Activated CD4-positive, alpha-beta T cell treated with anti-CD3 and anti-CD28 coated beads for 36 hours (primary cell): ENCODE results near the gene OR56A5. TPM values are rescaled to one million over a fixed set of nuclear protein-coding genes. Genes with fewer than 3 reads are reported as not detected.
"Not testable (repeated sequence)": the region's sequence is repeated elsewhere in the genome, so short reads cannot be mapped to it uniquely, and the experiment has no call there.

Source experiments
- ATAC-seq: fragments of 200-7000 bp; cut with Tn5 transposase; one replicate; pipeline ENCODE4 v1.10.0; 2021; ENCODE audit warnings: mild to moderate bottlenecking, moderate library complexity
- CTCF ChIA-PET: fragments of 350-600 bp; sonication (Branson Sonifier 250); formaldehyde crosslinking; loops from one replicate; lab custom pipeline; 2021; ENCODE audit warnings: antibody characterized with exemption; lab: Charles Lee
- POLR2A ChIA-PET: fragments of 350-600 bp; sonication (Branson Sonifier 250); formaldehyde crosslinking; loops from one replicate; lab custom pipeline; 2021; ENCODE audit warnings: antibody characterized with exemption, inconsistent platforms; lab: Charles Lee
- DNase-seq: peaks from one replicate; pipeline ENCODE4 v3.0.0-alpha.2; 2020
- H3K27ac Mint-ChIP-seq: one replicate; pipeline ENCODE4 v1.8.0; 2021; ENCODE audit warnings: mixed read lengths
- H3K27me3 Mint-ChIP-seq: one replicate; pipeline ENCODE4 v1.8.0; 2021; ENCODE audit warnings: mixed read lengths
- H3K36me3 Mint-ChIP-seq: one replicate; pipeline ENCODE4 v1.8.0; 2021; ENCODE audit warnings: low read depth, mixed read lengths
- H3K4me1 Mint-ChIP-seq: one replicate; pipeline ENCODE4 v1.8.0; 2021; ENCODE audit warnings: mixed read lengths
- H3K4me3 Mint-ChIP-seq: one replicate; pipeline ENCODE4 v1.8.0; 2021; ENCODE audit warnings: mild to moderate bottlenecking, moderate library complexity, mixed read lengths
- H3K9me3 Mint-ChIP-seq: one replicate; pipeline ENCODE4 v1.8.0; 2021; ENCODE audit warnings: low read depth, mixed read lengths
- intact Hi-C, 2 experiments: fragments of 100-400 bp; cut with DNase I in 1 of 2; cut with micrococcal nuclease in 1 of 2; formaldehyde crosslinking; loops; one replicate each; pipeline versions ENCODE4 v1.14.2 to v1.15.1; 2022 to 2024; cut with DNase I, micrococcal nuclease
- total RNA-seq, 2 experiments: library from RNA; stranded (reverse); gene quantifications; one replicate each; pipeline ENCODE4 v1.2.3, GENCODE V29; 2021

Gene OR56A5
- total RNA-seq, 2 experiments from 2014 or later: not detected

DNA sequence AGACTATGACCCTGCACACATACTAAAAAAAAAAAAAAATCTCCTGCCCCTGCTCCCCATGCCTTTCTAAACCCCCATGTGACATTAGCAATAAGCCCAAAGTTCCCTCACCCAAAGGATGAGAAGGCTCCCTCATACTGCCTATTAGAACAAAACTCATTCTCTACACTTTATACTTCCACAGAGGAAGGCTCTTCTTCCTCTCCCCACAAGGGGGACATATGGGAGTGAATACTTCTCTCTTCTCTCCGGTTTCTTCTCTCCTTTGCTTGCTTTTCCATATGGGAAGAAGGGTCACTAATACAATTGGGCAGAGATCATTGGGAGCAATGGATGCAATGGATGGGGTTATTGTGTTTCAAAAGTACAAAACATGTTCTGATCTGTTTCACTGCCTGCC, 15.1 kb upstream of the OR56A5 start:
- Mint-ChIP-seq H3K4me3 (no peak overlapping the region), H3K9me3 (no peaks in the 10 kb centered on the region), H3K36me3 (no peaks in the 10 kb centered on the region), H3K4me1 (no peaks in the 10 kb centered on the region), H3K27me3 (peaks cover 15% of the 10 kb centered on the region), H3K27ac (no peak overlapping the region)
- DNase-seq (no peak), ATAC-seq (no peak)
- intact Hi-C loops: no loop called here
- POLR2A ChIA-PET: no interaction called here
- CTCF ChIA-PET: no interaction called here

DNA sequence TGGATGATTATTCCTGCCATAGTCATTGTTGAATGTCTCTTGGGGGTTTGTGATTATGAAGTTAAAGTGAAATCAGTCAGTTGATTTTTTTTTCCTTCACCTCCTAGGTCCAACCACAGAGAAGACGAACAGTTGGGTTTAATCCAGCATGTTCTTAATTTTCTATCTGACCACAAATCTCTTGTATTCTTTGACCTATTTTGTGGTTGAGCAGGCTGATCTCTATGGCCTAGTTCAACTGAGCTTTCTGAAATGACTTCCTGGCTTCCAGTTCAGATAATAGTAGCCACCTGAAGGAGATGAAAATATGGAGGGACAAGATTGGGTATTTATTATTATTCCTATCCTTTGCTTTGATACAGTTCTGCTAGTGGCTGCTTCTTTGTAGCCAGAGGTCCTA, 5.2 kb upstream of the OR56A5 start:
- Mint-ChIP-seq H3K4me3 (no peak overlapping the region), H3K27ac (no peak overlapping the region), H3K4me1 (no peaks in the 10 kb centered on the region), H3K9me3 (peaks cover 2% of the 10 kb centered on the region), H3K36me3 (no peaks in the 10 kb centered on the region), H3K27me3 (peaks cover 6% of the 10 kb centered on the region)
- DNase-seq: no peak
- POLR2A ChIA-PET: no interaction called here
- CTCF ChIA-PET: no interaction called here
- intact Hi-C loops: no loop called here
- ATAC-seq: no peak

DNA sequence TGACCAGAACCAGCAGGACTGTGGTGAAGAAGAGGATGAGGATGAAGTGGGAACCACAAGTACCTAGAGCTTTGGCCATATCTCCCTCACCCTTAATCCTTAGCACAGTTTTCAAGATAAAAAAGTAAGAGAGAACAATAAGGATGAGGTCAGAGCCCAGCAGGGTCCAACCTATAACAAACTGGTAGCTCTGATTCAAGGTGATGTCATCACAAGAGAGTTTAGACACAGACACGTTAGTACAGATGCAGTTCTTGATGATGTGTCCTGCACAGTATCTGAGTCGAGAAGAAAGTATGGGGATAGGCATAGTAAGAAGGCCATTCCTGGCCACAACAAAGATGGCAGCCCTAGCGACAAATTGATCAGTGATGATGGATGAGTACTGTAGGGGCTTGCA, 586 bp downstream of the OR56A5 start:
- Mint-ChIP-seq H3K36me3 (peaks cover 2% of the 10 kb centered on the region), H3K27ac (no peak overlapping the region), H3K27me3 (peaks cover 21% of the 10 kb centered on the region), H3K4me3 (no peak overlapping the region), H3K9me3 (peaks cover 14% of the 10 kb centered on the region), H3K4me1 (no peaks in the 10 kb centered on the region)
- CTCF ChIA-PET: no interaction called here
- ATAC-seq (no peak), DNase-seq (no peak)
- POLR2A ChIA-PET: no interaction called here
- intact Hi-C loops: no loop called here

DNA sequence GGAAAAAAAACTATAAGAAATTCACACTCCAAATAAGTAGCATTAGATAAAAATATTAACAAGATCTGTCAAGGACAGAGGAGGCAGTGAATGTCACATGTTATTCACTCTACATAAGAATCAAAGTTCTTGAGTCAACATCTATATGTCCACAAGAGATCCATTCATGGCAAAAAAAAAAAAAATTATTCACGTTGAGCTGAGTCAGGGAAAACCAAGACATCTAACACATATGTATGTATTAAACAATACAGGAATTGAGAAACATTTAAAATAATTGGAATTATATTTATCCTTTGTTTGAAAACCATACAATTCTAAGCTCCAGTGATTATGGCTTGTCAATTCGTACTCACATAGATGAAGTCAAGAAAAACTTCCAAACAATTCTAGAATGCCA, 1.3 kb downstream of the OR56A5 start:
- ChIA-PET CTCF (no interaction called here), POLR2A (no interaction called here)
- no peak overlapping the region for H3K4me3 Mint-ChIP-seq
- H3K36me3 Mint-ChIP-seq: peaks cover 2% of the 10 kb centered on the region
- no peak for ATAC-seq
- DNase-seq: no peak
- intact Hi-C loops: no loop called here
- H3K9me3 Mint-ChIP-seq: peaks cover 14% of the 10 kb centered on the region
- H3K27ac Mint-ChIP-seq: no peak overlapping the region
- H3K27me3 Mint-ChIP-seq: peaks cover 21% of the 10 kb centered on the region
- no peaks in the 10 kb centered on the region for H3K4me1 Mint-ChIP-seq

DNA sequence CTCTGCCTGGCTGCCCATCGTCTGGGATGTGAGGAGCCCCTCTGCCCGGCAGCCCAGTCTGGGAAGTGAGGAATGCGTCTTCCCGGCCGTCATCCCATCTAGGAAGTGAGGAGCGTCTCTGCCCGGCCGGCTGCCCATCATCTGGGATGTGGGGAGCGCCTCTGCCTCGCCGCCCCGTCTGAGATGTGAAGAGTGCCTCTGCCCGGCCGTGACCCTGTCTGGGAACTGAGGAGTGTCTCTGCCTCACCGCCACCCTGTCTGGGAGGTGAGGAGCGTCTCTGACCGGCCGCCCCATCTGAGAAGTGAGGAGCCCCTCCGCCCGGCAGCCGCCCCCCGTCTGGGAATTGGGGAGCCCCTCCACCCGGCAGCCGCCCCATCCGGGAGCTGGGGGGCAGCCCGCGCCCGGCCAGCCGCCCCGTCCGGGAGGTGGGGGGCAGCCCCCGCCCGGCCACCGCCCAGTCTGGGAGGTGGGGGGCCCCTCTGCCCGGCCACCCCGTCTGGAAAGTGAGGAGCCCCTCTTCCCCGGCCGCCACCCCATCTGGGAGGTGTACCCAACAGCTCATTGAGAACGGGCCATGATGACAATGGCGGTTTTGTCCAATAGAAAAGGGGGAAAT, 7.5 kb downstream of the OR56A5 start:
- DNase-seq, H3K4me1 Mint-ChIP-seq, H3K4me3 Mint-ChIP-seq, H3K27ac Mint-ChIP-seq, intact Hi-C loops, ATAC-seq, POLR2A ChIA-PET, H3K36me3 Mint-ChIP-seq, H3K27me3 Mint-ChIP-seq: not testable (repeated sequence)
- H3K9me3 Mint-ChIP-seq: peaks cover 16% of the 10 kb centered on the region
- CTCF ChIA-PET: interaction anchor here (0.6 kb wide), 1 partner anchor 337 kb away, joined by 3 read pairs; no protein-coding TSS in a partner anchor

DNA sequence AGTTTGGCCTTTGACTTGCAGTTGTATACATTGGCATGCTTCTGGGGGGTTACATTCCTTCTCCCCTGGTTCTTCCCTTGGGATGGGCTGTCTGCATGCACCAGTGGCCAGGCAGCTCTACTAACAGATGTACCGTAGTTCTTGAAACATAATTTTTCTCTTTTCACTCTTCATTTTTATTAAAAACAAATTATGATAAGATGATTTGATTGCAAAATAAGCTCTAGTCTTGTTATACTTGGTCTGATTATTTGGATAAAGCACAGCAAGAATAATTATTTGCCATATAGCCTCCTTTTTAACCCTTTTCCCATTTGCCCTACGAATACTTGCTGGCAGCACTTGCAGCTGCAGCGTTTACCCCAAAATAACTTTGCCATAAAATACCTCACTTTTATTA, 12.7 kb downstream of the OR56A5 start:
- Mint-ChIP-seq H3K27ac (no peak overlapping the region), H3K9me3 (peaks cover 3% of the 10 kb centered on the region), H3K27me3 (no peaks in the 10 kb centered on the region), H3K36me3 (no peaks in the 10 kb centered on the region), H3K4me3 (no peak overlapping the region), H3K4me1 (no peaks in the 10 kb centered on the region)
- intact Hi-C loops: no loop called here
- POLR2A ChIA-PET: no interaction called here
- DNase-seq (no peak), ATAC-seq (no peak)
- CTCF ChIA-PET: interaction anchor here (0.6 to 0.7 kb wide), 2 partner anchors 337 to 735 kb away, joined by 3 read pairs; no protein-coding TSS in a partner anchor

DNA sequence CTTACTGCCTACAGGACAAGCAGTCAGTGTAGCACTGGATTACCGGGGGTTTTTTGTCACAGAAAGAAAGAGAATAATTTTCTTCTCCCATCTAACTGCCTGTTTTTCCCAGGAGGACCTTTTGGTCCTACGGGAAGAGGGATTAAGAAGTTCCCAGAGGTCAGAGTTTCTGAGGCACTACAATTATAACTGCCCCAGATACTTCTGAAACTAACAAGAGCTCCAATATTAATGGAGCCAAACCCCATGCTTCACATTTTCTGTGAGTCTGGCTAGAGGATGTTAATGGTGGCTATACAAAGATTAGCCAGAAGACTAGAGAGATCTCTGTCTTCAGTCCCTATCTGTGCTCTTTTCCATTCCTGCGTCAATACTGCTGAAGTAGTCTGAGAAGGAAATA, 26.3 kb downstream of the OR56A5 start, which contains the start of gene OR56A3:
OR56A3 (plus strand) TSS at position 301 of the 400 bp plus-strand sequence. CDS start 5,096 bp downstream, outside the sequence.
- peaks cover 11% of the 10 kb centered on the region for H3K27me3 Mint-ChIP-seq
- no peaks in the 10 kb centered on the region for H3K4me1 Mint-ChIP-seq
- intact Hi-C loops: no loop called here
- H3K9me3 Mint-ChIP-seq: no peaks in the 10 kb centered on the region
- H3K4me3 Mint-ChIP-seq: no peak within 1 kb of the TSS
- H3K36me3 Mint-ChIP-seq: no peaks in the 10 kb centered on the region
- ChIA-PET CTCF (interaction anchor here (1.1 kb wide), 1 partner anchor 32 kb away, joined by 3 read pairs; no protein-coding TSS in a partner anchor), POLR2A (no interaction called here)
- no peak within 1 kb of the TSS for H3K27ac Mint-ChIP-seq
- DNase-seq (no peak), ATAC-seq (no peak)

DNA sequence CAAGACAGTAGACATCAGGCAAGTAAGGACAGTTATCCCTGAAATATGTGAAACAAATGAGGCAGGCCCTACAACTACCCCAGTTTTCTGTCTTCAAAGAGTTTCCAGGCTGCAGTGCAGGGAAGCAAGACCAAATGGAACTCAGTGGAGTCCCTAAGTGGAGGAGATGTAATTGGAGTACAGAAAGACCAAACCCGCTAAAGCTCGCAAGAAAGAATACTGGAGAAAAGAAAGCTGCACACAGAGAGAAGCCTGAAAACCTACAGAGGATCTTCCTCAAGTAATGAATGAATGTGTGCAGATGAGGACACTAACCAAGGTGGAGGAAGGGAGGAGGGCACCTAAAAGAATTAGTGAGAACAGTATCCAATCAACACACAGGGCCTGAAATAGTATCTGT, 27.5 kb downstream of the OR56A5 start:
- DNase-seq (no peak), ATAC-seq (no peak)
- Mint-ChIP-seq H3K36me3 (no peaks in the 10 kb centered on the region), H3K4me3 (no peak overlapping the region), H3K9me3 (no peaks in the 10 kb centered on the region), H3K27me3 (peaks cover 9% of the 10 kb centered on the region), H3K27ac (no peak overlapping the region), H3K4me1 (no peaks in the 10 kb centered on the region)
- intact Hi-C loops: no loop called here
- ChIA-PET CTCF (no interaction called here), POLR2A (no interaction called here)

DNA sequence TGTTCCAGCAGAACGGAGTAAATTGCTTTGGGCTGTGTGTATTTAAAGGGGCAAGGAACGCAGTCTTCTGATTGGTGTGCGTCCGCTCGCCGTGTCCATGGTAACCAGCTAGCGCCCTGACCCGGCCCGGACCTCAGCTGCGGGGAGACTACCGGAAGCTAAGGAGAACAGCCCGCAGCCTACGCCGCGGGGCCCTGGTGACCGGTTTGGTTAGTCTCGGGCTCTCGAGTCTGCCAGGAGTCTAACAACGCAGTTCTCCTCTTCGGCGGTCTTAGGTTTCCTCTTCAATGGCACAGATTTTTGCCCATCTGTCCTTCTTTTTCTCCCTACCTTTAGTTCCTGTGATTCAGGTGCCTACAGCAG, 29.7 kb downstream of the OR56A5 start:
- ATAC-seq (no peak), DNase-seq (no peak)
- ChIA-PET POLR2A (no interaction called here), CTCF (no interaction called here)
- Mint-ChIP-seq H3K27me3 (peaks cover 6% of the 10 kb centered on the region), H3K27ac (no peak overlapping the region), H3K36me3 (no peaks in the 10 kb centered on the region), H3K4me1 (no peaks in the 10 kb centered on the region), H3K9me3 (no peaks in the 10 kb centered on the region), H3K4me3 (no peak overlapping the region)
- intact Hi-C loops: no loop called here

DNA sequence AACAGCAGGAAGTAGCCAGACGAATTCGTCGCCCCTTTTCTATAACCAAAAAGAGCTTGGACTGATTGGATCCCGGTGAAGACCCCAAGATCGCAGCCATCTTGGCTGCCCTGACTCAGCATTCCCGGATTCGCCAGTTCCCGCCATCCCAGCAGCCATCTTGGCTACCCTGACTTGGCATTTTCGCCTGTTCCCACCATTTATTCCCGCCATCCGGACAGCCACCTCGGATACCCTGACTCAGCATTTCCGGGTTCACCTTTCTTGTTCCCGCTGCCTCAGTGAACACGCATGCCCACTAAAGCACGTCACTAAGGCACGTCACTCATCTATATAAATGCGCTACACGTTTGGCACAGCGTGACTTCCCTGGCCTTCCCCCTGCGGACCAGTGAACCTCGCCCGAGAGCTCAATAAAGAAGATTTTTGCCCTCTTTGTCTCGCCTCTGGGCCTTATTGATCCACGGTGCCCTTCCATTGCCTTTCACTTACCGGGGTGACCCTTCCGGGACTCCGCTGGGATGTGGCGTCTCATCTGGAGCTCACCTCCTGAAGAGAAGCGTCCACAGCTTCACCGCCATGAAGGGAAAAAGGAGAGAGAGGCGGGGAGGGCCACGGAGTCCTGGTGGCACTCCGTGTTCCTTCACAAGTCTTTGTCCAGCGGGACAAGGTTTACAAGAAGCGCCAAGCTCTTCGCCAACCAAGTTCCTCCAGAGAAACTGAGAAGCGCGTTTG, 30.3 kb downstream of the OR56A5 start:
- H3K27me3 Mint-ChIP-seq: peaks cover 5% of the 10 kb centered on the region
- no peak overlapping the region for H3K4me3 Mint-ChIP-seq
- CTCF ChIA-PET: no interaction called here
- POLR2A ChIA-PET: no interaction called here
- DNase-seq (no peak), ATAC-seq (no peak)
- H3K27ac Mint-ChIP-seq: no peak overlapping the region
- no peaks in the 10 kb centered on the region for H3K4me1 Mint-ChIP-seq
- no peaks in the 10 kb centered on the region for H3K9me3 Mint-ChIP-seq
- intact Hi-C loops: no loop called here
- H3K36me3 Mint-ChIP-seq: no peaks in the 10 kb centered on the region

DNA sequence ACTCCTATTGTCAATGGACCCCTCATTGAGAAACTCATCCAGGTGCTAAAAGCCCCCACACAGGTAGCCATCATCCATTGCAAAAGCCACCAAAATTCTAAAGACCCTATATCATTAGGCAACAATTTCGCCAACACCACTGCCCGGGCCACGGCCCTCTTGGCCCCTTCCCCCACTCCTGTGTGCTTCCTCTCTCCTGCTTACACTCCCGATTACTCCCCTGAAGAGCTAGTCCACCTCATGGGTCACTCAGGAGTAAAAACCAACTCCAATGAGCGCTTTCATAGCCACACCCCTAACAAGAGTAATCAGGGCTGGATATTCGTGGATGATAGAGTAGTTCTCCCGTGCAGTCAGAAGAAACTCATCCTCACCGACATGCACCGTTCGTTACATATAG, 35.2 kb downstream of the OR56A5 start:
- intact Hi-C loops: no loop called here
- ATAC-seq: no peak
- ChIA-PET CTCF (no interaction called here), POLR2A (no interaction called here)
- peaks cover 6% of the 10 kb centered on the region for H3K9me3 Mint-ChIP-seq
- no peaks in the 10 kb centered on the region for H3K36me3 Mint-ChIP-seq
- H3K27me3 Mint-ChIP-seq: peaks cover 4% of the 10 kb centered on the region
- H3K4me3 Mint-ChIP-seq: no peak overlapping the region
- no peak for DNase-seq
- H3K4me1 Mint-ChIP-seq: no peaks in the 10 kb centered on the region
- no peak overlapping the region for H3K27ac Mint-ChIP-seq

DNA sequence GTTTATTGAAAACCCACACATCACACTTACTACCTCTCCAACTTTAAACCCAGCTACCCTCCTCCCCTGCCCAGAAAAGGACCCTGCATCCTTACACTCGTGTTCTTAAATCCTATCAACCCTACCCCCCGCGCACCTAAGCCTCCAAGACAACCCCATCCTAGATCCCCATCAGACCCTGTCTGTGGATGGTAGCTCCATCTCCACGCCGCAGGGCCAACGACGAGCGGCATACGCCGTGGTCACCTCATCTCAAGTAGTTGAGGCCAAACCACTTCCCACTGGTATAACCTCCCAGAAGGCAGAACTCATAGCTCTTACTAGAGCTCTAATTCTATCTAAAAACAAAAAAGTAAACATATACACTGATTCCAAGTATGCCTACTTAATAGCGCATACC, 35.6 kb downstream of the OR56A5 start:
- Mint-ChIP-seq H3K9me3 (peaks cover 6% of the 10 kb centered on the region), H3K27ac (no peak overlapping the region), H3K27me3 (peaks cover 2% of the 10 kb centered on the region), H3K4me3 (no peak overlapping the region), H3K4me1 (no peaks in the 10 kb centered on the region), H3K36me3 (no peaks in the 10 kb centered on the region)
- ChIA-PET POLR2A (no interaction called here), CTCF (no interaction called here)
- ATAC-seq: no peak
- no peak for DNase-seq
- intact Hi-C loops: no loop called here
